GM21447 (cell line): Measurements from ENCODE around the gene SPSB1.

Experiments
- ATAC-seq: cut with Tn5 transposase; IDR thresholded peaks from one replicate; pipeline ENCODE4 v1.9.1; 2021; ENCODE audit not compliant: unreplicated experiment

Gene SPSB1

GRCh38 chr1:9278585-9279153 lies 14.0 kb upstream of the SPSB1 start:
- no peak for ATAC-seq

- ATAC-seq, result no peak
Observed at GRCh38 chr1:9279172-9279840, 13.4 kb upstream of the SPSB1 start.

GRCh38 chr1:9280015-9280860 lies 12.5 kb upstream of the SPSB1 start:
- no peak for ATAC-seq

- no peak for ATAC-seq
Observed at GRCh38 chr1:9281071-9281827, 11.4 kb upstream of the SPSB1 start.

- no peak for ATAC-seq
Observed at GRCh38 chr1:9281908-9282695, 10.6 kb upstream of the SPSB1 start.

- ATAC-seq, result no peak
Observed at GRCh38 chr1:9282696-9282955, 10.1 kb upstream of the SPSB1 start.

- ATAC-seq, result no peak
Observed at GRCh38 chr1:9284061-9284460, 8.6 kb upstream of the SPSB1 start.

- no peak for ATAC-seq
Observed at GRCh38 chr1:9286556-9286955, 6.1 kb upstream of the SPSB1 start.

- ATAC-seq, result no peak
Observed at GRCh38 chr1:9289090-9289534, 3.6 kb upstream of the SPSB1 start.

- no peak for ATAC-seq
Observed at GRCh38 chr1:9289711-9290485, 2.8 kb upstream of the SPSB1 start.

GRCh38 chr1:9291914-9292360 lies 757 bp upstream of the SPSB1 start:
- ATAC-seq, result no peak

GRCh38 chr1:9293241-9293532 lies 493 bp downstream of the SPSB1 start:
- no peak for ATAC-seq

GRCh38 chr1:9293533-9294404 lies 1.1 kb downstream of the SPSB1 start:
- ATAC-seq, result no peak

GRCh38 chr1:9294405-9294773 lies 1.7 kb downstream of the SPSB1 start:
- no peak for ATAC-seq

- no peak for ATAC-seq
Observed at GRCh38 chr1:9294910-9295636, 2.4 kb downstream of the SPSB1 start.

- no peak for ATAC-seq
Observed at GRCh38 chr1:9295884-9296283, 3.2 kb downstream of the SPSB1 start.

- no peak for ATAC-seq
Observed at GRCh38 chr1:9296850-9297249, 4.2 kb downstream of the SPSB1 start.

- ATAC-seq, result no peak
Observed at GRCh38 chr1:9297831-9298230, 5.1 kb downstream of the SPSB1 start.

GRCh38 chr1:9298282-9298681 lies 5.6 kb downstream of the SPSB1 start:
- ATAC-seq, result no peak
